Body of pancreas (tissue), 4 donors: ENCODE data around the gene TRIP13.

ENCODE experiments used
- POLR2A ChIP-seq, 3 donors: fragments of 450-650 bp; IDR thresholded peaks; one replicate each; pipeline ENCODE4 v1.6.1; 2016; ENCODE audit warnings: antibody characterized with exemption in 3 of 3, mild to moderate bottlenecking in 2 of 3
- TF ChIP-seq, protein P1 (sequence below), 7 experiments: fragments of 450-650 bp in 4 of 7; fragments of 200-600 bp in 3 of 7; sonication (generic) in 3 of 7; IDR thresholded peaks; one replicate each; pipeline ENCODE4 v1.5.1; 2016 to 2019; ENCODE audit warnings: antibody characterized with exemption in 7 of 7

DNA sequence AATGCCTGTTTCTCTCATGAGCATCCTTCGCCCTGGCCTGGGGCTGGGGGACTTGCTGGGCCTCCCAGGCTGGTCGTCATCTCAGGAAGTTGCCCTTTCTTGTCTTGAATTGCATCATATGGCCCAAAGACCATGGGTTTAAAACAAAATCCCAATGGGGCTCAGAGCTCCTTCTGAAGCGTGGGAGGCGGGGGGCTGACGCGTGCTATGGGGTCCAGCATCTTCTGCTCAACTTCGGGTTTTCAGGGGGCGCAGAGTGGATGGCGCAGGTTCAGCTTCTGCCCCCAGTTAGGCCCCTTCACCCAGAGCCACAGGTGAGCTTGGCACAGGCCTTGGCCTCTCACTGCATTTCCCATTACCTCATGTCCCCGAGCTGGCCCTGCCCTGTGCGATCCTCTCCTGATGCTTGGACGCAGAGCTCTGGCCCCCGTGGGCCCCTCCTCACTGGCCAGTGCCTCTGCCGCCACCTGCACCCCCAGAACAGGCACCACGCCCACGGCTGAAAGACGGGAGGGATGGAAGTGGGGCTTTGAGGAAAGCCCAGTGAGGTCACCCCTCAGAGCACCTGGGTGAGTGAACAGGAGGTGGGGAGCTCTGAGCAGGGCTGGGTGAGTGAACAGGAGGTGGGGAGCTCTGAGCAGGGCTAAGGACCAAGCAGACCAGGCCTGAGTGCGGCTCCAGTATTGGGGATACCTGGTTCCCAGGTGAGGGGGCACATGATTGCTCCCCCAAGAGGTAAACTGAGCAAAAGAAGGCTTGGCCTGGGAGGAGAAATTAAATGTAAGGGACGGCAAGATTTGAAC lies 56.0 kb downstream of the TRIP13 start:
- TF ChIP-seq, protein P1, sequence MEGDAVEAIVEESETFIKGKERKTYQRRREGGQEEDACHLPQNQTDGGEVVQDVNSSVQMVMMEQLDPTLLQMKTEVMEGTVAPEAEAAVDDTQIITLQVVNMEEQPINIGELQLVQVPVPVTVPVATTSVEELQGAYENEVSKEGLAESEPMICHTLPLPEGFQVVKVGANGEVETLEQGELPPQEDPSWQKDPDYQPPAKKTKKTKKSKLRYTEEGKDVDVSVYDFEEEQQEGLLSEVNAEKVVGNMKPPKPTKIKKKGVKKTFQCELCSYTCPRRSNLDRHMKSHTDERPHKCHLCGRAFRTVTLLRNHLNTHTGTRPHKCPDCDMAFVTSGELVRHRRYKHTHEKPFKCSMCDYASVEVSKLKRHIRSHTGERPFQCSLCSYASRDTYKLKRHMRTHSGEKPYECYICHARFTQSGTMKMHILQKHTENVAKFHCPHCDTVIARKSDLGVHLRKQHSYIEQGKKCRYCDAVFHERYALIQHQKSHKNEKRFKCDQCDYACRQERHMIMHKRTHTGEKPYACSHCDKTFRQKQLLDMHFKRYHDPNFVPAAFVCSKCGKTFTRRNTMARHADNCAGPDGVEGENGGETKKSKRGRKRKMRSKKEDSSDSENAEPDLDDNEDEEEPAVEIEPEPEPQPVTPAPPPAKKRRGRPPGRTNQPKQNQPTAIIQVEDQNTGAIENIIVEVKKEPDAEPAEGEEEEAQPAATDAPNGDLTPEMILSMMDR (IDR thresholded peaks at IDR 0.05): no peak
- no peak for TF ChIP-seq POLR2A (IDR thresholded peaks at IDR 0.05)
